HG02938 (cell line): ENCODE measurements around the gene TCEA3.

Source experiments
- ATAC-seq: cut with Tn5 transposase; IDR thresholded peaks from one replicate; pipeline ENCODE4 v1.9.1; 2021; ENCODE audit warnings: mild to moderate bottlenecking, moderate library complexity; ENCODE audit not compliant: unreplicated experiment

TCEA3 gene

GRCh38 chr1:23341931-23342692 lies 82.4 kb downstream of the TCEA3 start:
- ATAC-seq: no peak

DNA sequence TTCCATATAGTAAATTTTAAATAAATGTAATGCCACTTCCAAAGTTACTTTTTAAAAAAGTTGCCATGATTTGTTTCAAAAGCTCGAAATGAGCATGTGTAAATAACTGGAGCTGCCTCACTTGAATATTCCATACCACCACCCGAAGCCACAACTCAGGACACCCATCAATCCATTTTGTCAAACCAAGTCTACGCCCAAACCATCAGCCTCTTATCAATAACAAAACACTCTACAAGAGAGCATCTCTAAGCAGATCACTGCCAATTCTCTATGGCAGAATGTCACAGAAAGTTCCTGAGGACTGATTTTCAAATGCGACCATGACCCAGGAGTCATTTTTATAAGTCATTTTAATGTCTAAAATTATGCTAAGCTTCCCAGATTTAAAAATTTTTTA lies 84.9 kb downstream of the TCEA3 start:
- no peak for ATAC-seq

DNA sequence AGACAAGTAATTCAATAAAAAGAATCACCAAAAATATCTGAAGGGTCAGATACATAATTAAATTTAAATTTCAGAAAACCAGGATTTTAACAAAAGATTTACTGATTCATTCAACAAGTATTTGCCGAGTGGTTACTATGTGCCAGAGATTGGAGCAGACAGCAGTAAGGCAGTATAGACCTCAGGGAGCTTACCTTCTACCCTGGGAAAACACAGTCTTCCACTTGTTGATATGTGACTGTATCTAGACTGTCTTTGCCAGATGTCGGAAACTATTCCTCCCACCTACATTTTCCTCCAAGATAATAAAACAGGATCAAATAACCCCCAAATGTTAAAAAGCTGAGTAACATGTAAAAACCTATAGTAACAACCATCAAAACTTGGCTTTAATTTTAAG lies 86.7 kb downstream of the TCEA3 start:
- no peak for ATAC-seq

DNA sequence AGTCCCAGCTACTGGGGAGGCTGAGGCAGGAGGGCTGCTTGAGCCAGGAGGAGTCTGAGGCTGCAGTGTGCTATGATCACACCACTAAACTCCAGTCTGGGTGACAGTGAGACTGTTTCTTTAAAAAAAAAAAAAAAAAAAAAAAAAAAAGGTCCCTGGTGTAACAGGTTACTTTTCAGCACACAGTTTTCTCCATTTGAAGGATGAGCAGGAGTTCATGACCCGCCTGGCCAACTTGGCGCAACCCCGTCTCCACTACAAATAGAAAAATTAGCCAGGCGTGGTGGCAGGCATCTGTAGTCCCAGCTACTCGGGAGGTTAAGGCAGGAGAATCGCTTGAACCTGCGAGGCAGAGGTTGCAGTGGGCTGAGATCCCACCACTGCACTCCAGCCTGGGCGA lies 92.8 kb downstream of the TCEA3 start:
- no peak for ATAC-seq
